GM18520 (cell line): ENCODE data around the gene TAS2R38.

Source experiments
- ATAC-seq: cut with Tn5 transposase; IDR thresholded peaks from one replicate; pipeline ENCODE4 v1.9.1; 2021; ENCODE audit not compliant: unreplicated experiment

The TAS2R38 gene

DNA sequence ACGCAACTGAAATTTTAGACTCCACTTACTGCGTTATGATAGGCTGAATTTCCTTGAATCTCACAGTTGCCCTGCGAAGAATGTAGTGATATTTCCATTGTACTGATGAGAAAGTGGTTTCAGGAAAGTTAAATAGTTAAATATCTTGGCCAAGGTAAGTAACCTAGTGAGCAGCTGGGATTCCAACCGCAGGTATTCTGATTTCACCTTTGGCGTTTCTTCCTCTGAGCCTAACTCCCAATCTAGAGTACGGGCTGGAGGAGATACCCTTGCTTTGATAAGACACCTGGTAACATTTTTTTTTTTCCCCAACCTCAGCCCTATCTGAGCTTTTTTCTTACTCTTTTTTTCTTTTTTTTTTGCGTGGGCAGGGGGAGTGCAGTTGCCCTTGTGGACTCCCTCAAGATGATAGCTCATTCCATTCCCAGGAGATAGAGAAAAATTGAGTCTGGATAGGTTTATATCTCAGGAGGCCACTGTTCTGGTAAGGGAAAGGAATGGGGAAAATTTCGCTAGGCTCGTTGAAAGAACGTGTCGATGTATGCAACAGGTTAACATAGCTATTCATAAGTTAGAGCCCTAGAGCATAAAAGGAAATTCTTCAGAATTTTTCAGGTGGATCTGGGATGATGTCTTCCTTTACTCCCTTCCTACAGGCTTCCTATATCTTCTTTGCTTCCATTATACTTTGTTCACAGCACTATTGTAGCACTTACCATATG lies 3.1 kb upstream of the TAS2R38 start:
- ATAC-seq, result no peak

DNA sequence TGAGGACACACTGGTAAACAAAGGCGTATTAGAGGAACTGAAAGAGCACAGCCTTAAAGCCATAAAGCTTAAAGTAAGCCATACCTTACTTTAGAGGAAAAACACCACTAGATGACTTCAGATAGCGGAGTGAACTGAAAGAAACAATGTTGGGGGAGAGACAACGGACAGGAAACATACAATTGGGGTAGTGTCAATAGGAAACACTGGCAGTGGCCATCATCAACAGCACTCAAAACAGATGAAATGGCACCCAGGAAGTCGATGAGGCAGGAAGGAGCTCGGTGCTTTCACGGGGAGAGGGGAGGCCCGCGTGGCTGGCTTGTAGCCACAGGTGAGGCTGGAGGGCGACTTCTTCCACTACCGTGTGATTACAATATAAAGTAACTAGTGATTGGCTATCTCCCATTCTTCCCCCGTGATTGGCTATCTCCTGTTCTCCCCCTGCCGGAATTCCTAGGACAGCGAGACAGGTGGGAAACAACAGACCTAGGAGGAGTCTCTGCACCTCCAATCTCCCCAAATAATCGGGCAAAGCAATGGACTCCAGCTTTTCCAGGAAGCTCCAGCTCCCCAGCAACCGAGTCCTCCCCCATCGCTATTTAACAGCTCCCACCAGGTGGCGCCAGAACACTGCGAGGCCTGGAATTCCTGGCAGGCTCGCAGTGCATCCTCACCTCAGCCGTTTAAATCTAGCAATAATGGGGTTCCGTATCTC lies 2.4 kb upstream of the TAS2R38 start:
- ATAC-seq, result peak; percentile 62

DNA sequence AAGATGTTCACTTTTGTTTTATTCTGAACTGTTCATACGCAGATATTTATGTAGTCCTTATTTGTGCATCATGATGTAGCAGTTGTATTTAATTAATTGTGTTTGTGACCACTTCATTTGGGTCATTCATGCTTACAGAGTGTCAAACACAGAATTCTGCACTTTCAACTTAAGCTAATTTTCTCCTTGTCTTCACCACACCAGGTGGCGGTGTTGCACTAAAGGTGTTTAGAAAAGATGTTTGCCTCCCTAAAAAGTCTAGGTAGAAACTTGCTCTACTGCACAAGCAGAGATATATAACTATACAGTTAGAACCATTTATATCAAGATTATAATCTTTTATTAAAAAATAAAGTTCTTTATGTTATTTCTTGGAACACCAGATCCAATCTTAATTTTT lies 1.3 kb upstream of the TAS2R38 start:
- no peak for ATAC-seq

DNA sequence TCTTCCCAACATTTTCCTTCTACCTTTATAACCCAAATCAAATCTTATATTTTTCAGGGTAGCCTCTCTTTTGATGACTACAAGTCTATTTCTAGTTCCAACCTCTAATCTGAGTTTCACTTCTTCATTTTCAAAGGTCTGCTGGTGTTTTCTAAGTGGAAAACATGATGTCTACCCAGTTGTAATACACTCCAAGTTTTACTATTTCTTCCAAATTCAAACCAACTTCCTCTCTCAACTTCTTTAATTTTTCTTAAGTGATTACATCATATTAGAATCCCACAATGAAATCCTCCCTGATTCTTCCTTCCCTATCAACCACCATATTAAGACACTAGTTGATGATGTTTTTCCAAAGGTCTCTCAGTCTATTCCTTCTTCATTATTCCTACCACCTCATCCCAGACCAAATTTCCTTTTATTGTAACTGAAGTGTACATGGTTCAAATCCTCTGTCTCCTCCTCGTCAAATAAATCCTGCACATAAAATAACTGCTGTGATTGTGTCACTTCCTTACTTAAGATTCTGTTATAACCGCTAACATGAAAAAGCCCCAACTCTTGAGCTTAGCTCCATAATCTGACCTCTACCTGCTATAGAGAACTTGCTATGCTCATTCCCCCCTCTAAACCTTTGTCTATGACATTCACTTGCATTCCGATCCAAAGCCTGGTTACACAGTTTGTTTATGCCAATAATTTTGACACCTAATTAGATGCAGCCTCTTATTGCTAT lies 12.7 kb downstream of the TAS2R38 start:
- peak; percentile 45 for ATAC-seq

DNA sequence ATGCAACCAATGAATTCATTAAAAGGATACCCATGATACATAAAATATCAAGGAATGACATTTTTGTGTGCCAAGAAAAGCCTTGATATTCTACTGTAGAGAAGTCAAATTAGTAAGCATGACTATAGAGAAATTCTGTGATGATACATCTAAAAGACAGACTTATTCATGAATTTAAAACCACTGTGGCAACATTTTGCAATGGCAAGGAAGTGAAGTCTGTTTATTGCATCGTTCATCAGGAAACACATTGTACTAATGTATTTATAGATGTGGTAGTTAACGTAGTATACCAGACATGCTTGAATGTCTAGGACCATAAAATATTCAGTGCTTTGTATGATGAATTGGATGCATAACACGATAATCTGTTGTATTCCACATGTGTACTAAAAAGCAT lies 17.5 kb downstream of the TAS2R38 start:
- no peak for ATAC-seq

DNA sequence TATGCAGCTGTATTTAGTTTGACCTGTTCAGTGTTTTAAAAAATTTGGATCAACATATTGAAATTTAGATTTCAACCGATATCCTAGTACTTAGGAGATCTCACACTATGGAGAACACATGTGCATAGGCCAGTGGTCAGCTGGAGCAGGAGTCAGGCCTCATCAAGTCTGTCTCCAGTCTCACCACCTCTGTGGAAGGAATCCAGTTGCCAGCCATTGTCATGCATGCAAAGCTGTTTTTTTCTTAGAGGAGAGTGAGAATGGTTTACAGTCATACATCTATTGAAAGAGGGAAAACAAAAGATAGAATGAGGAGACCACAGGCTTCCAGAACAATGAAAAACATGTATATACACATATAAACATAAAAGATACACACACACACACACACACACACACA lies 19.2 kb downstream of the TAS2R38 start:
- ATAC-seq, result no peak

DNA sequence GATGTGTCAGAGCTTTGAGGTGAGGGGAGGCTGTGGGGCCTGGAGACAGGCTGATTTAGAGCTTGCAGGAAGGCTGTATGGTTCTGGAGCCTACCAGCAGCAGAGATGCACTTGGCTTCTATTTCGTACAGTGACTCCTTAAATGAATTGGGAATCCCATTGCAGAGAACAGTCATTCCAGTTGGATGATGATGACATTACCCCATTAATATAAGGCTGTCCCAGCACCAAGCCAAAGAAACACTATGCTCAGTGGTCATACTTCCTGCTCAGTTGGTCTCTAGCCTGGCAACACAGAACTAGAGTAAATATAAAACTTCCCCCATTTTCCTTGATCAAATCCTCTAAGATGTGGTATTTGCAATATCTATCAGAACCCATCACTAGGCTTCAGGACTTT lies 21.1 kb downstream of the TAS2R38 start:
- no peak for ATAC-seq

DNA sequence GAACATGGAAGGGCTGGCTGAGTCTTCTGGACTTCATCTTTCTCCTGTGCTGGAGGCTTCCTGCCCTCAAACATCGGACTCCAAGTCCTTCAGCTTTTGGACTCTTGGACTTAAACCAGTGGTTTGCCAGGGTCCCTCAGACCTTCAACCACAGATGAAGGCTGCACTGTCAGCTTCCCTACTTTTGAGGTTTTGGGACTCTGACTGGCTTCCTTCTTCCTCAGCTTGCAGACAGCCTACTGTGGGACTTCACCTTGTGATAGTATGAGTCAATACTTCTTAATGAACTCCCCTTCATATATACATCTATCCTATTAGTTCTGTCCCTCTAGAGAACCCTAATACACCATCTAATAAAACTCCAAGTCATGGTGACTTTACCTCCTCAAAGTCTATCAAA lies 22.8 kb downstream of the TAS2R38 start:
- no peak for ATAC-seq

DNA sequence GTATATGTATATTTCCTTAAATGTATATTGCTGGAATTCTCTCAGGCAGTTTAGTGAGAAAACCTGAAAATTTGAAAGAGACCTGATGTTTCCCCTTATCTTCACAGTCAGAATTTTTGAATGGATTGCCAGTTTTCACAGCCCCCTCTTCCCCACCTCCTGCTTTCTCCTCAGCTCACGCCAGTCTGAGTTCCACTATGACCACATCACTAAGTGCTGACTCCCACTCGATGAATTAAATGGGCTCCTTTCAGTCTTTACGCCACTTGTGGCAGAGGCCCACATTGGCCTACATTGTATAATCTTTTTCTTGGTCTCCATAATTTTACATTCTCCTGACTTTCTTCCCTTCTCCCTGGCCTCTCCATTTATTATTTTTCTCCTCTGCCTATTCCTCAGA lies 23.7 kb downstream of the TAS2R38 start:
- no peak for ATAC-seq

DNA sequence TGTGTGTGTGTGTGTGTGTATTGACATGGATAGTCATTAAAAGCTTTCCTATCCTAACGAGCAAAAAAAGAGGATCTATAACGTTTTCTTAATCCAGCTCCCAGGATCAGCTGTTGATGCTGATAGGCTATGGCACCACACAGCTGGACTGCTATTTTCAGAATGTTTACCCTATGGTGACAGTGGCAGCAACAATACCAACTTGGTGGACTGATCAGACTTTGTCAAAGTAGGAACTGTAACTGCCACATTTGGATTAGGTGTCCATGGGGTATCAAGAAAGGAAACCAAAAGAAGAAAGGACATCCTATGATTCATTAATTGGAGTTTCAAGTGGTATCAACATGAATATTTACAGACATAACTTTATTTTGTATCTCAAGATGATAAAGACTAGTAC lies 24.1 kb downstream of the TAS2R38 start:
- ATAC-seq, result no peak

DNA sequence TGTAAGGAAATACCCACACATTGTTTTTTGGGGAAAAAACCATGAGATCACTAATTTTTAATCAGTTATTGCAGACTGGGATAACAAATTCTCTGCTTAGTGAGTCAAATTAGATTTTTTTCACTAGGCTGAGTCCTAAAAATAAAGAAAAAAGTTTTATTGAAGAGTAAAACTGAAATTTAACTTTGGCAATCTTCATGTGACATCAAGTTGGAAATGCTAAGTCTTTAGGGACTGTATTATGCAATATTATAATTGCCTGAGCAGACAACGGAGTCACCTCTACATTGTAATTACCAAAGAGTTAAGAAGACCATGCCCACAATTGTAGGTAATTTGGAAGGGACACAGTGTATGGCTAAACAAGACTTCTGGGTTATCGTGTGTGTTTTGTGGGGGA lies 24.6 kb downstream of the TAS2R38 start:
- ATAC-seq, result no peak

DNA sequence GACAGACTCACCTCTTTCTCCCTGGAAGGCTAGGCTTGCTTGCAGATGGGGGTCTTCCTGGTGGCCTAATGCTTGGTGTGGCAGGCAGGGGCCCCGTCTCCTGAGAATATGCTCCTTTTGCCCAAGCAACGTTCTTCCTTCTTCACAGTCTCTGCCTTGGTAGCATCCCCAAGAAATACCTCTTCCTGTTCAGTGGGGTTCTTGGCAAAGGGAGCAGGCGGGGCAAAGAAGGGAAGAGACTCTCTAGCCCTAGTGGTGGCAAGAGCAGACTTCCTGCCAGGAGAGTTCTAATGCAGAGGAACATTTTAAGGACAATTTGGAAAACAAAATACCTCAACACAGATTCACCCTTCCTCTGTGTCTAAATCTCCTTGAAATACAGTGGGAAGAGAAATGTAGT lies 26.8 kb downstream of the TAS2R38 start, which contains the start of gene CLEC5A:
CLEC5A (minus strand) TSS at position 179 of the 400 bp plus-strand sequence. CDS start 682 bp downstream, outside the sequence.
- no peak for ATAC-seq

DNA sequence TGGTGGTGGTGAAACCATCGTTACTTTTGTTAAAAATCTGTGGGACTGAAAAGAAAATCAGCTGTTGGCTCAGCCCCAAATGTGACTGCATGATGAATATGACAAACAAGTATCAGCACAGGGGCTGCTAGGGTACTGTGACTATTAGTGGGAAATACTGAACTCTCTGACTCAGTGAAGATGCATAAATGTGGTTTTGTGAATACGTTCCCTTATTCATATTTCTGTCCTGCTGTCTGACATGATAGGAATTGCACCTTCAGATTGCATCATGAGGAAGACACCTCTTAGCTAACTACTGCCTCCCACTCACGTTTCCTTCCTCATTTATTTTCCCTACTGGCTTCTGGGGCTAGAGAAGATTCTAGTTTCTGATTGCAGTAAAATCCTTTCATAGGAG lies 28.2 kb downstream of the TAS2R38 start:
- ATAC-seq, result no peak

DNA sequence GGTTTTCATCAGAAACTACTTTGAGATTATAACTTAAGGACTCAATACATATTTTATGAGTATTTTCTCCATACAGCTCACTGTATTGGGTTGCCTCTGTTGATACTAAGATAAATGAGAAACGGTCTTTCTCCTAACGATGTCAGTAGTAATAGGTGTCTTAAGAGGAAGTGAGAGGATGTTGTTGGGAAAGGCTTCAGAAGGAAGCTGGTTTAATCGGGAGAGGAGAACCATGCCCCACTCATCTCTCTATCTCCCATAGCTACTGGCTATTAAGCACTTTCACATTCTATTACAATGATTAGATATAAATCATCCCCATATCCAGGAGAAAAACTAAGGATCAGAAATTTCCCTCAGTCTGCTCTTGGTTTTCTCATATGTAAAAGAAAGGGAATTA lies 28.8 kb downstream of the TAS2R38 start:
- ATAC-seq, result no peak

DNA sequence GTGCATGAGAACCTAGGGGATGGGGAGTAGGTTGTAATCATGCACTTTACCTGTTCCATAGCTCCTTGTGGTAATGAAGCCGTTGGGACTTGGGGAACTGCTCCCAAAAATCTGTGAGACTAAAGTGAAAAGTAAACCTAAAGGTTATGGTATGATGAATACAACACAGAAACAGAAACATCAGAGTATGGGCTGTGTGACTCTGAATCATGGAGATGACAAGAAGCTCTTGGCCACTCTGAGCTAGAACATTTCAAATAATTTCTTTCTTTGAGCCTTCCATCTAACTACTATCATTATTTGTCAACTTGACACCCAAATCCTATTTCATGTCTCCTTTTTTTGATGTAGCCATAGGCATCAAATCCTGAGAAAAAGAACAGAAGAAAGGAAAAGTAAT lies 29.7 kb downstream of the TAS2R38 start:
- no peak for ATAC-seq

DNA sequence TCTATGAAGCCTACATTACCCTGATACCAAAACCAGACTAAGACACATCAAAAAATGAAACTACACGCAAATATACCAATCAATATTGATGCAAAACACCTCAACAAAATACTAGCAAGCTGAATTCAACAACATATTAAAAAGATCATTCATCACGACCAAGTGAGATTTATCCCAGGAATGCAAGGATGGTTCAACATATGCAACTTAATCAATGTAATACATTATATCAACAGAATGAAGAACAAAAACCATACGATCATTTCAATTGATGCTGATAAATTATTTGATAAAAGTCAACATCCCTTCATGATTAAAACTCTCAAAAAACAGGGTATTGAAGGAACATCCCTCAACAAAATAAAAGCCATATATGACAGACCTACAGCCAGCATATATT lies 32.5 kb downstream of the TAS2R38 start:
- ATAC-seq, result no peak

DNA sequence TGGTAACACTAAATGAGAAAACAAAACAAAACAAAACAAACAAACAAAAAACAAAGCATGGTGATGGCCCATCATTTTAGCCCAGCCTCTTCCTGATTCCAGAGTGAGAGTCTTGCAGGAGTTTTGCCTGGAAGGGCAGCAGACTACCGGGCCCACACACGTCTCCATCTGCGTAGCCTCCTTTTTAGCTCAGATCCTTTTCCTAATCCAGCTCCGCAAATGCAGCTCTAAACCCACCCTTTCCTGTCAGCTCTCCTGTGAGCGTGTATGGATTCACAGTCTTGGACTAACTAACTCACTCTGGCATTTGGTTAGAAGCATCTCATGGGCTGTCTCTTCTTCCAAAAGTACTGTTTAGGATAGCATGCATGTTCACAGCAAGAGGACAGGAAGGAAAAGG lies 43.4 kb downstream of the TAS2R38 start:
- ATAC-seq, result no peak

DNA sequence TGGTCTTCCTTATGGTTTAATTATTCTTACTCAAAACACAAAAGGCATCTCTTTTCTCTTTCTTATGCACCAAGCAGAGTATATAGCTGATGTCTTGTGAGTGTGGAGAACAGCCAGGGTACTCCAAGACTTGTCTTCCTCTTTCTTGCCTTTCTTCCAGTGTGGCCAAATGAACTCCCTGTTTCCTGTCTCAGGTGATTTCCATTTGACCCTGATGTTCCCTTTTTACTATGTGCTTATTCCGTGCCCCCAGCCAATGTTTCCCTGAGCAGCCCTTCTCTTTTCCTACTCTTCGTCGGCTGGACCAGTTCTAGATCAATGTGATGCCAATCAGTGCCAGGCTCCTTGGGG lies 44.8 kb downstream of the TAS2R38 start:
- no peak for ATAC-seq

DNA sequence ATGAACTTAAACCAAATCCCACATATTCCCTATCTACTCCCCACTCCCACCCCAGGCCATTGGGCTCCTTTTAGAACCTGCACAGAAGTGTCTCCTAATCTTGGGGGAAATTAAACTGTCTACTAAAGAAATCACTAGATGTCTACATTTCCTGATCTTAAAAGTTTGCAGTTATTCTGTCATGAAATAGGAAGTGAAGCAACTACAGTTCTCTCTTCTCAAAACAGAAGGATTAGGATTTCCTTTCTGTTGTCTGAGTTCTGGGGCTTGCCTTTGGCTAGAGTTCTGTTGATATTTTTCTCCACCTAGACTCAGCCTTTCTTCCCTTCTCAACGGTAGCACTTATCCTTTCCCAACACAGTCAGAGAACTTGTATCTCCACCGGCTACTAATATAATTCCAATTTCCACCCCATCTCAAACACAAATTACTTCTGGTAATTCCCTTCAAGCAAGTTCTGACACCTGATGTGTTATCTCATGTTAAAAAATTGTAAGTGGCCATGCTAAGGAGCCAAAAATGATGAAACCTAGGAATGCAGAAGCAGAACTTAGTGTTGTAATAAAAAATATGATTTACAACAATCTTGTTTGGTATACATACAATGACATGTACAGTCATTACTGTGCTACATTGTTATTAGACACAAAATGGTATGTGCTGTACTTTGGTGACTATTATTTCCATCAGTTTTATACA lies 45.3 kb downstream of the TAS2R38 start:
- ATAC-seq, result no peak
